ENCODE measurements around the gene MVD.
"Not testable (repeated sequence)": the region's sequence is repeated elsewhere in the genome, so short reads cannot be mapped to it uniquely, and the experiment has no call there.

The MVD gene

DNA sequence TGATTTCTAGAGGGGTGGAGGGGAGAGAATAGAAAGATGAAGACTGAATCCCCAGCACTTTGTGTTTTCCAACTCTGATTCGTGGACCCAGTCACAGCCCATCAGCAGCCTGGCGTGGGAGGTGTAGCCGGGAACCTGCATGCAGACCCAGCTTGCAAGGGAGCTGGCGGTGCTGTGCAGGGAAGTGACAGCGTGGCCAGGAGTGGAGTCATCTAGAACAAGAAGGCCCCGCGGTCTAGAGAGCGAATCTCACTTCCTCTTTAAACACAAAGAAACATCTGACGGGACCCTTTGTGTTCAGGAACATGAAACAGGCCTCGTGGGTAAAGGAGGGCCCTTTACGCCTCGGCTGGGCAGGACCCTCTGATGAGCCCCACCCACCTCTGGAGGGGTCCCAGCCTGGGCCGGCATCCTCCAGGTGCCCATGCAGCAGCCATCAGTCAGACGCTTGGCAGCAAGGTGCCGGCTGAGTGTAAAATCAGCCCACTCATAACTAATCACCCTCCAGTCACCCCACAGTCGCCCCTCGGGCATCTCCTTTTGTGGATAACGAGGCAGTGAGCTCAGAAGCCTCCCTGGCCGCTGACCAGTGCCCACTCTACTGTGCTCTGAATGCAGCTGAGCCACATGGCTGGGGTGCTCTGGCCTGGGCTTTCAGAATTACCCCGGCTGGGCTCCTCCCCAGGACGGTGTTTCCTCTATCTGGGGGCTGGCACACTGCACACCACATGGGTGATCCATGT lies 19.0 kb upstream of the MVD start:
- no peak for DNase-seq (ENCODE audit: low read depth)

DNA sequence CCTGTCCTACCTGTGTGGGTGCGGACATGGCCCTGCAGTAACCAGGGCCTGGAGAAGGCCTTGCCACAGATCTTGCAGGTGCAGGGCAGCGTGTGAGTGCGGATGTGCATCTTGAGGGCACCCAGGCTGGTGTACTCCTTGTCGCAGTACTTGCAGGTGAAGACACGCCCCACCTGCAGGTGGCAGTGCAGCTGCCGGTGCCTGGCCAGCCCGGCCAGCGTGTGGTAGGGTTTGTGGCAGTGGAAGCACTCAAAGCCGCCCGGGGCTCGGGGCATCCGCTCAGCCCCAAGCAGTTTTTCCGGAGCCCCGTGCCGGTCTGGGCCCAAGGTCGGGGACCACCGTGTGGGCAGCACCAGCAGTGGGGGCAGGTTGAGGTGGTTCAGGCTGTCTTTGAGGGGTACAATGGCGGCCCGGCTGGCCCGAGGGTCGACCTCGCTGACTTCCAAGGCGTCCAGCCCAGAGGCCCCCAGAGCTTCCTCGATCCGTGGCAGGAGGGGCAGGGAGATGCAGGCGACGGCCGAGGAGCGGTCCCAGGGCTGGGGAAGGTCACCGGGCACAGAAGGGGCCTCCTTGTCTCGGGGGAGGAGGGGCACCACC lies 18.3 kb upstream of the MVD start:
- no peak for DNase-seq (ENCODE audit: low read depth)

DNA sequence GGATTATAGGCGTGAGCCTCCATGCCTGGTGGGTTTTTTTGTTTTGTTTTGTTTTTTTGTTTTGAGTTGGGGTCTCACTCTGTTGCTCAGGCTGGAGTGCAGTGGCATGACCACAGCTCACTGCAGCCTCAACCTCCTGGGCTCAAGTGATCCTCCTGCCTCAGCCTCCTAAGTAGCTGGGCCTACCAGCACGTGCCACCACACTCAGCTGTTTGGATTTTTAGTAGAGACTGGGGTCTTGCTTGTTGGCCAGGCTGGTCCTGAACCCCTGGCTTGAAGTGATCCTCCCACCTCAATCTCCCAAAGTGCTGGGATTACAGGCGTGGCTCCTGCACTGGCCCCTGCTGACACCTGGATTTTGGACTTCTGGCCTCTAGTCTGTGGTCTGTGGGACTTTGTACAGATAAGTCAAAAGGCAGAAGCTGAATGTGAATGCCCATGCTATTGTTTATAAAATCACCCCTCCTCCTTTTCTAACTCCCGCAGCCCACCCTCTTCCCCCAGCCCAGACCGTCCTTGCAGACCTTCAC lies 17.7 kb upstream of the MVD start:
- DNase-seq (ENCODE audit: low read depth) = no peak

DNA sequence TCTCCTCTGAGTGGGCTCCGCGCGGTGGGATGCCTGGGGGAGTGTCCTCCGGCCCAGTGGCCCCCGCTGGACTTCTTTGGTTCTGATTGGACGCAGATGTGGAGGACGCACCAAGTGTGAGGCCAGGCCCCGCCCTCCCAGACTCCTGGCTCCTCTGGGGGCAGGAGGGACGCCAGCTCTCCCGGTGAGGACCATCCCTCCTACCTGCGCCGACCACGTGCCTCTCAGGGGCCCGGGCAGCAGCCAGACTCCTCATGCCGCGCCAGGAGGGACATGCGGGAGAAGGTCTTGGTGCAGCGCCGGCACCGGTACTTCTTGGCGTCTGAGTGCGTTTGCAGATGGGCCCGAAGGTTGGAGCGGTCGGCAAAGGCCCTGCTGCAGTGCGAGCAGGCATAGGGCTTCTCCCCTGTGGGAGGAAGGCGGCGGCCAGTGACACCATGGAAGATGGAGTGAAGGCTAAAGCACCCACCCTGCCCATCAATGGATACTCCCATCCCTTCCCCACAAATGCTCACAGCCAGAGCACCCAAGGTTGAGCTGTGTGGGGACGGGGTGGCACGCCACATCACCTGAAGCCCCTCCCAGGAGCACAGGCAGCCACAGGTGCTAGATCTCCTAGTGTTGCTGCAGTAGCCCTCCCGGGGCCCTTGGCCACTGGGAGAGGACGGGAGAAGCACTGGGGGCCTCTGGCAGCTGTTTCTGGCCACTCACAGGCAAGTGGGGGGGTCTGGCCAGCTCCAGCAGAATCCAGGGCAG lies 15.5 kb upstream of the MVD start:
- DNase-seq (ENCODE audit: low read depth) = no peak

DNA sequence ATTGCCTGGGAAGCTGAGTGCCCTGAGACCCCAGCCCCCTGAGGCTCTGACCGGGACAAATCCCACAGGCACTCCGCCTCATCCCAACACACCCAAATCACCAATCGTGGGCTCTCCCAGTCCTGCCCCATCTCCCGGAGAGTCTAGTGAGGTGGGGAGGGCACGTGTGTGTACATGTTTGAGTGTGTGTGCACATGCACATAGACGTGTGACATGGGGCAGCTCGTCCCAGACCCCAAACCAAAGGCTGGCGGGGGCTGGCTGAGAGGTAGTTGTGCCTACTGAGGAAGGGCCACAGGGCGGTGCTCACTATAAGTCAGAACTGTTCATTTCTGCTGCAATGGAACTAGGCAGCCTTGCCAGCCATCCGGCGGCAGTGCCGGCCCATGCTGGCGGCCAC lies 14.8 kb upstream of the MVD start:
- DNase-seq (ENCODE audit: low read depth) = no peak

DNA sequence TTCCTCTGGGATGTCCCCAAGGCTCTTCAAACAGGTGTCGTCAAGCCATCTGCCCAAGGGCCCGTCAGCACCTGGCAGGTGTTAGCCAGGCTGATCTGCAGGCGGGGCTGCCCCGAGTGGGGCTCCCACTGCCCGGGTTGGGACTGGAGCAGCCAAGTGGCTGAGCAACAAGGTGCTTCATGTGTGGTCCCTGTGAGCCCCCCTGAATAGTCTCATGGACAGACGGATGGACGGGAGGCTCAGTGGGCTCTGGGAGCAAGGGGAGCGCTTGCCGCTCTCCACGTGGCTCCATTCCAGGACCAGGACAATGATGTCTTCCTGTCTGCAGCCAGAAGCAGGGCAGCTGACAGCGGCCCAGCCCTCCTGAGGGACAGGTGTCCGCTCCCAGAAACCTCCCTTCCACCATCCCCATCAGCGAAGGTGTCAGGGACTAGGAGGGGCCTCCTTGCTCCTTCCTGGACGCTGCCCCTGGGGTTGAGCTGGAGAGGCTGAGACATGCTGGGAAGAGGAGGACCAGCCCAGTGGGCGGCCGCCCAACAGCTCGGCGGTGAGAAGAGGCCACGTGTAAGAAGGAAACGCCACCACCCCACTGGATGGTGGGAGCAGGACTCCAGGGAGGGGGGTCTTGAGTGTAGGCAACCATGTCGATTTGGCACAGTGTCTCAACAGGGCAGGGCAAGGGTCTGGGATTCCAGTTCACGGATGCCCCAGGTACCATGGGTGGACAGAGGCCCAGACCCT lies 13.8 kb upstream of the MVD start:
- DNase-seq (ENCODE audit: low read depth) = no peak

DNA sequence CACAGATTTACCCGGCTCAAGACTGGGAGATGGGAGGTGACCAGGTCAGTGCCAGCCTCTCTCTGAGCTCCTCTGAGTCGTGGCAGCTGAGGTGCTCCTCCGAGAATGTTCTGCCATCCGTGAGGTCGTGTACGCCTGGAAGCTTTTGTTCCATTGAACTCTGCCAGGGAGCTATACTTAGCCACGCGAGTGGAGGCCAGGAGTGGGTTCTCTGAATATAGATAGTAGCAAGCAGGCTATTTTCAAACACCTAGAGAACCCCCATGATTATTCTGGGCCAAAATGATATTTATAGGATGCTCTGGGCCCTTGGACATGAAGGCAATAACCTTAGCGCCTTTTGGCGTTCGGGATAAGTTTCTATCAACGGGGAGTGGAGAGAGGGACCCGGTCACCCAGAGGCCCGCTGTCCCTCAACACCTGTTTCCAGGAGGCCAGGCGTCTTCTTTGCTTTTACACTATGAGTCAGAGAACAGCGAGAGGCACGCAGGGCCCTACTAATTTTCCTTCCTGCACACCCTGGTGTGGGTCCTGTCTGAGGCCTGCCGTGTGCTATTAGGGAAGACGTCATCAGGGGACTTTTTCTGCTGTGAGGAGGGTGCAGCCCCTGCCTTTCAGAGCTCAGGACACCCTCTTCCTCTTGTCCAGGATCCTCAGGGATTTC lies 11.0 kb upstream of the MVD start:
- no peak for DNase-seq (ENCODE audit: low read depth)

DNA sequence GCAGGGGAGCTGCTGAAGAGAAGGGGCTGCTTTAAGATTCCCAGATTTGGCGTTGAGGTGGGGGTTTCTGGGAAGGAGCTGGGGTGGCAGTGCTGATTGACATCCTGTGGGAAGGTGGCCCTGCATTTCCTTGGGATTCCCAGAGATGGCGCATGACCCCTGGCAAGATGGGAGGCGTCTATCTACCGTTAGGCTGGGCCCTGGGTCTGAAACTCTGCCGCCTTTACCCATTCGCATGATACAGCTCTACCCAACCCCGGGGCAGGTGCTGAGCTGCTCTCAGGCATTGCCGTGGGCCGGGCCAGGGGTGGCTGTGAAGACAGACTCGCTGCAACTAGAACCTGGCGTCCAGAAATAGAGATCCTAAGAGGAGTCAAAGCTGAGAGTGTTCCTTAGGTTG lies 9.9 kb upstream of the MVD start:
- no peak for DNase-seq (ENCODE audit: low read depth)

DNA sequence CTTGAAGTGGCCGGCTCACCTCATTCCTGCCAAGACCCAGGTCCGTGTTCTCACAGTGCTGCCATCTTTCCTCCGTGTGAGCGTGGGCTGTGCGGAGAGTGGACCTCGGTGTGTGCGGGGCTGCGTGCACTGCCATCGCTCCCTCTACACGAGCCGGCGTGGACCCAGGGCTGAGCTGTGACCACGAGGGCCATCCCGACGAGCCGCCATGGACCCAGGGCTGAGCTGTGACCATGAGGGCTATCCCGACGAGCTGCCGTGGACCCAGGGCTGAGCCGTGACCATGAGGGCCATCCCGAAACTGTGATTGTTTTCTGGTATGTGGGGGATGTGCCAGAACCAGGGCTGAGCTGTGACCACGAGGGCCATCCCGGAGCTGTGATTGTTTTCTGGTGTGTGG lies 8.9 kb upstream of the MVD start:
- DNase-seq (ENCODE audit: low read depth) = no peak

DNA sequence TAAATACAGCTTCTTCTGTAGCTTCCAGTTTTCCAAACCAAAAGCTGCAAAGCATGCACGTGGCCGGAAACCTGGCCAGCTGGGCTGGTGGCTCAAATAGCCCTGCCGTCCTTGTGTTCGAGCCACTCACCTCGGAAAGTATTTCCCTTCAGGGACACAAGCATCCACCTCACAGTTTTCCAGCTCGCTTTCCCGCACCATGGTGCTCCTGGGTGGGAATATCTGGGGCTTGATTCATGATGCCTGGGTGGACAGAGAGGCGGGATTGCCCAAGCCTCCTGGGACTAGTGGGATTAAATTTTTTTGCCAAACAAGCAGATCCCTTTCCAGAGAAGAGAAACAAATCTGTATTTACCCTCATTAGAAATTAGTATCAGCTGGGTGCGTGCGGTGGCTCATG lies 7.1 kb upstream of the MVD start:
- DNase-seq (ENCODE audit: low read depth) = no peak

DNA sequence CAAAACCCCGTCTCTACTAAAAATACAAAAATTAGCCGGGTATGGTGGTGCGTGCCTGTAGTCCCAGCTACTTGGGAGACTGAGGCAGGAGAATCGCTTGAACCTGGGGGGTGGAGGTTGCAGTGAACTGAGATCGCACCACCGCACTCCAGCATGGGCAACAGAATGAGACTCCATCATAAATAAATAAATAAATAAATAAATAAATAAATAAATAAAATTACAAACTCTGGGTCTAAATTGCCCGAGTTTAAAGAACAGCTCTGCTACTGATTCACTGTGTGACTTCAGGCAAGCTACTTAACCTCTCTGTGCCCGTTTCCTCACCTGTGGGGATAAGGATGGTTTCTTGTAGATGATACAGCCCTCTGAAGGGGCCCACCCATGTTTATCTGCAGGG lies 6.6 kb upstream of the MVD start:
- DNase-seq (ENCODE audit: low read depth) = not testable (repeated sequence)

DNA sequence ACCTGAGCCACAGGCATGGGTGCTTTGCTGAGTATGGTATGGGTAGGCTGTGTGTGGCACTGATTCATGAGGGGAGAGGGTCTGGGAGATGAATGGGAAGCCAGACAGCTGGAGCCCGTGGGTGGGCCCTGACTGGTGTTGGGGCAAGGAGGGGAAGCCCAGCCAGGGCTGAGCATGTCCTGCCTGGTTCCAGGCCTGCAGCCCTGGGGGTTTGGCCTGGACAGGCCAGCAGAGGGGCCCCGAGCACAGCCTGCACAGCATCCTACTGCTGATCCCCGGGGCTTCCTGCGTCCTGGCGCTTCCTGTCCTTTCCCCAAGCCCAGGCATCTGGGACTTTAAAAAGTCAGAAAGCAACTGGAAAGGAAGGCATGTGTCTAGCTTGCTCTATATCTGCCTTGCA lies 4.6 kb upstream of the MVD start:
- no peak for DNase-seq (ENCODE audit: low read depth)

DNA sequence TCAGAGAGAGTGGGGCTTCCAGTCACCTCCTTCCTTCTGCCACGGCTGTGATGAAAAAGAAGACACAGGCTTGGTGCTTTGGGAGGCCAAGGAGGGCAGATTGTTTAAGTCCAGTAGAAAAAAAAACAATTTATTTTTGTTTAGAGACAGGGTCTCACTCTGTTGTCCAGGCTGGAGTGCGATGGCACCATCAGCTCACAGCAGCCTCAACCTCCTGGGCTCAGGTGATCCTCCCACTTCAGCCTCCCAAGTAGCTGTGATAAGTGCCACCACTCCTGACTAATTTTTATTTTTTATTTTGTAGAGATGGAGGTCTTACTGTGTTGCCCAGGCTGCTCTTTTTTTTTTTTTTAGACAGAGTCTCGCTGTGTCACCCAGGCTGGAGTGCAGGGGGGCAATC lies 2.7 kb upstream of the MVD start:
- DNase-seq (ENCODE audit: low read depth) = no peak

DNA sequence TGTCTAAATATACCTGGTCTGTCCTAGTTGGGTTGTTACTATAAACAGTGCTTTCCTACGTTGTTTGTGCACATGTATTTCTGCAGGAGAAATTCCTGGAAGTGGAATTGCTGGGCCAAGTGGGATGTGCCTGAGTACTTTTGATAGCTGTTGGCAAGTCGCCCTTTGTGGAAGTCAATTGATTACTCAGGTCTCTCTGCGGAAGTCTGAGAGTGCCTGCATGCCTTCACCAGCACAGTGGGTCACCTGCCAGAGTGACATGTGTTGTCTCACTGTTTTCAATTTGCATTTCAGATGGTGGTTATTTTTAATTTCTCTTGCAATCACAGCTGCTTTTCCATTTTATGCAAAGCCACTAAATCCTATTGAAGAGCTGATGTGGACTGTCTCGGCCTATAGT lies 2.3 kb upstream of the MVD start:
- DNase-seq (ENCODE audit: low read depth) = no peak

DNA sequence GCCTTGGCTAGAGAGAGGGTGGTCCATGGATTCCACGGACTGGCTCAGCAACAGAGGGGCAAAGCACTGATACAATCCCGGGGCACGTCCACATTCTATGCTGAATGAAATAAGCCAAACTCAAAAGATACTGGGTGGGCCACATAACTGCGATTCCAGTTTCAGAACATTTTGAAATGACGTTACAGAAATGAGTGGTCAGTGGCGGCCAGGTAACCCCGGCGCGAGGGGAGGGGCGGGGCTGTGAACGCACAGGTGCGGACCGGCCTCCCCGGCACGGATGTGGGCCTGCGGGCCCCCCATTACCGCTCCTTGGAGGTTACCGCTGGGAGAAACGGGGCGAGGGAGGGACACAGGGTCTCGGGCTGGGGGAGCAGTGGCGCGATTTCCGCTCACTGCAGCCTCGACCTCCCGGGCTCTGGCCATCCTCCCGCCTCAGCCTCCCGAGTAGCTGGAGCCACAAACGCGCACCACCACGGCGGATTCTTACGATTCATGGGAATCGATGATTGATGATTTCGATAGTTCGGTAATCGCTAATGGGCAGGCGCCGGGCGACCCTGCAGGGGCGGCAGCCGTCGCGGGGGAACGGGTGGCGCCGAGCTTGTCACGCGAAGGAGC lies 559 bp downstream of the MVD start:
- DNase-seq (ENCODE audit: low read depth) = no peak

DNA sequence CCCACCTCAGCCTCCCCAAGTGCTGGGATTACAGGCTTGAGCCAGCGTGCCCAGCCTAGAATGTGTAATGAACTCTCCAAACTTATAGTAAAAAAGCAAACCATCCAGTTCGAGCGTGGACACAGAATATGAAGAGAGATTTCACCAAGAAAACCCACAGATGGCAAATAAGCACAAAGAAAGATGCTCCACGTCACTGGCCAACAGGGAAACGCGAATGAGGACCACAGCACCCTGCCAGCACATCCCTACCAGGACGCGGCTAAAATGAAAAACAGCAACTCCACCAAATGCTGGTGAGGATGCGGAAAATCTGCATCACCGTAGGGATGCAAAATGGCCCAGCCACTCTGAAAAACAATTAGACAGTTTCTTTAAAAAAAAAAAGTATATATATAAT lies 1.4 kb downstream of the MVD start:
- no peak for DNase-seq (ENCODE audit: low read depth)

DNA sequence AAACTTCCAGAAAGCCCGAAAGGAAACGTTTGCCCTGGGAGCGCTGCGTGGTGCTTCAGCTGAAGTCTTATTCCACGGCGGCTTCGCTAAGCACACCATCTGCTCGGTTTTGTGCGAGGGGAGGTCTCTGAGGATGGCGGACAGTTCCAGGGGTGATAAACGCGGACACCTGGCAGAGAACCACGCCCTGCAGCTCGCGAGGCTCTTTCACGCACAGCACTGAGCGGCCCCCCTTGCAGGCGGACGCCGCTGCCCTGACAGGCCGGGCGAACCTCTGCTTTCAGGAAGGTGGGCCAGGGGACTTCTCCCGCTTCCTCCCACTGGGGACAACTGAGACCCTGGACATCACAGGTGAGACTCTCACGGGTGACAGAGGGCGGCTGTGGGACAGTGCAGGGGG lies 3.7 kb downstream of the MVD start:
- DNase-seq (ENCODE audit: low read depth) = no peak

DNA sequence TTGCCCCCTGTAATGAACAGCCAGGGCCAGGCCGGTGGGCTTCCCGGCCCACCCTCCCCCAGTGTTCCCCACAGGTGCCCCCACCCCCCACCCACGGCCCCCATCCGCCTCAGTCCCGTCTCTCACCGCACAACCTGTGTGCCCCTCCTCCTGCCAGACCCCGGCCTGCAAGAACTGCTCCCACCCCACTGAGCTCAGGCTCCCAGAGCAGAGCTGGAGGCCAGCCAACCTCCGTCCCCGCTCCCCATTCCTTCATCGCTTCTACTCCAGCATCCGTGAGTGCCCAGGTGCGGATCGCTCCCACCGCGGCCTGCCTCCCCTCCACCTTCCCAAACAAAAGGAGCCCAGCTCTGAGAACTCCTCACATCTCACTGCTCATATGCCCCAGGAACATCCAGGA lies 4.2 kb downstream of the MVD start:
- no peak for DNase-seq (ENCODE audit: low read depth)

DNA sequence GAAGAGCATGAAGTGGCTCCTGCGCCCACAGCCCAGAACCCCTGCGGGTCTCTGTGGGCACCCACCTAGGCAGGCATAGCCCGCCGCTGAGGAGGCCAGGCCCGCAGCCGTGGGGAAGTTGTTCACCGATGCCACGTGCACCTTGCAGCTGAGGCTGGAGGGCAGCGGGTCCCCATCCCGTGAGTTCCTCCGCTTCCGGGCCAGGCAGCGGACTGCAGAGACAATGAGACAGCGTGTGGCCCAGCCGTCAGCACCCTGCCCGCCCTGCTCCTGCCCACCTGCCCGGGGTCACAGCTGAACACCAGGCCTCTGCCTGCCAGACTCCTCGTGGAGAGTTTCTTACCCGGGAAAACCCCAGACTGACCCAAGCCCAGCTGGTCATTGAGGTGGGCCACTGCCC lies 5.5 kb downstream of the MVD start:
- DNase-seq (ENCODE audit: low read depth) = no peak

DNA sequence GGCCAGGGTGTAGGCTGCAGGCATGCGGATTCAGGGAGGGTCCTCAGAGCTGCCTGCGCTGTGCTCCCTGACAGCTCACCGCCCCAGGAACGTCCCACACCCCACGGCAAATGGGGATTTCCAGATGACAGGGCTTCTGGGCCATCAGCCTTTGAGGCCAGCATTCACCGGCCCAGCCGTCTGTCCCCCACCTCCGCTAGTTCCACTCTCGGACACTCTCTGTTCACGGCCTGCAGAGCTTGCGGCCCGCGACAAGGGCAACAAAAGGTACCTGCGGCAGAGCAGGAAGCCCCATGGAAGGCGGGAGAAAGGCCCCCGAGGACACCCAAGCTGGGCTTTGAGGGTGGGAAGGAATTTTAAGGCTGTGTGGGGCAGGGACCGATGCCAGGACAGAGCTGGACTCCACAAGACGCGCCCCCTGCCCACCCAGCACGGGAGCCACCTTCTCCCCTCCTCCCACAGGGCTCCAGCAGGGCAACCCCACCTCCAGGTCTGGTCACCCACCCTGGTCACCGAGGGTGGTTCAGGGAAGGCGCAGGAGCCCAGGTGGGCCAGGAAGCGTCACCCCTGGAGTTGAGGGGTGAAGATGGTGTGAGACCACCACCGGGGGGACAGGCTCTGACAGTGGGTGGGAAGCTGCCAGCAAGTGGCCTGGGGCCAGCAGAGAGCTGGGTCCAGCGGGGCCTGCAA lies 6.5 kb downstream of the MVD start:
- DNase-seq (ENCODE audit: low read depth) = no peak

DNA sequence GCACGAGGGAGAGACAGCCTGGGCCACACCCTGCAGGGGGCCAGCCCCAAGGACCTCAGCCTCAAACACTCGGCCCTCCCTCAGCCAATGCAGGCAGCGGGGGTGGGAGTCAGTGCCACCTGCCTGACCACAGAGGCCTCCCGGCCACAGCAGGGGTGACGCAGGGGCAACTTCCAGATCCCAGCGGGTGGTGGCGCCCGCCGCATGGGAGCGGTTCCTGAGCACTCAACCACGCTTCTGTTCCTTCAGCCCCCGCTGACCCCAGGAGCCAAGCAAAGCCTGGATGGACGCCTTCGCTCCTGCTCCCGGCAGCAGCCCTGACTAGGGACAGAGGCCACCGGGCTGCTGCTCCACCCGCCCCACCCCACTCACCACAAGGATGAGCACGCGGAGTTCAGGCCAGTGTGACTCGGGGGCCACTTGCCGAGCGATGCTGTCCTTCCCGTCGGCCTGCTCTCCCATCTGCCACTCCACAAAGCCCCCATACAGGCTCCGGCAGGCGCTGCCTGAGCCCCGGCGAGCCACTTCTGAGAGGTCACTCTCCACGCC lies 7.1 kb downstream of the MVD start:
- no peak for DNase-seq (ENCODE audit: low read depth)
